GM12878 (cell line): ENCODE data around the gene NAT10. TPM values are rescaled to one million over a fixed set of nuclear protein-coding genes. Genes with fewer than 3 reads are reported as not detected.

Experiments
- ATAC-seq: fragments of 200-7000 bp; cut with Tn5 transposase; 3 replicates; pipeline ENCODE4 v1.9.1; 2020; ENCODE audit warnings: mild to moderate bottlenecking, moderate library complexity
- BruUV-seq: library from RNA; stranded (reverse); fragments of 400-500 nt; replicated peaks from 2 replicates; lab custom pipeline; 2021; lab: Mats Ljungman, UMichigan
- CTCF ChIA-PET: fragments of 300-600 bp; sonication (Branson Sonifier 250); formaldehyde crosslinking; extraction: SDS; loops from one replicate; lab custom pipeline; 2021; ENCODE audit warnings: inconsistent platforms; lab: Yijun Ruan, JAX
- POLR2A ChIA-PET: fragments of 350-600 bp; formaldehyde crosslinking; extraction: SDS; loops from one replicate; lab custom pipeline; 2021; ENCODE audit warnings: inconsistent platforms; lab: Charles Lee
- RAD21 ChIA-PET: fragments of 300-600 bp; sonication (Branson Sonifier 250); formaldehyde crosslinking; loops from one replicate; lab custom pipeline; 2023; ENCODE audit warnings: antibody characterized with exemption; ENCODE audit not compliant: unreplicated experiment; lab: Charles Lee
- SMC1A ChIA-PET: fragments of 300-600 bp; sonication (Branson Sonifier 250); formaldehyde crosslinking; loops from one replicate; lab custom pipeline; 2023; ENCODE audit not compliant: unreplicated experiment, uncharacterized antibody; lab: Charles Lee
- DNase-seq: peaks from one replicate; pipeline ENCODE4 v3.0.0-alpha.2; 2011; ENCODE audit warnings: low read depth, low spot score
- FAIRE-seq: peaks from 3 replicates; lab custom pipeline; 2011; peaks lifted over from hg19 to GRCh38; lab: Jason Lieb, UNC
- H2AFZ ChIP-seq: 2 replicates; pipeline ENCODE4 v1.6.0; 2011; ENCODE audit warnings: low read depth, low read length, control low read depth; ENCODE audit not compliant: control insufficient read depth
- H3K27ac ChIP-seq: 2 replicates; pipeline ENCODE4 v1.5.1; 2011; ENCODE audit warnings: control low read depth; ENCODE audit not compliant: control insufficient read depth, insufficient read depth
- H3K27me3 ChIP-seq, 2 experiments: replicated peaks in 1 of 2; 2 replicates each; pipeline versions ENCODE4 v1.6.0 to v1.6.1; 2011; ENCODE audit warnings: low read length in 1 of 2; ENCODE audit not compliant: control insufficient read depth in 2 of 2, insufficient read depth in 2 of 2
- H3K36me3 ChIP-seq, 2 experiments: 2 replicates each; pipeline ENCODE4 v1.5.1; 2011; ENCODE audit warnings: low read length in 1 of 2; ENCODE audit not compliant: control insufficient read depth in 2 of 2, insufficient read depth in 2 of 2
- H3K4me1 ChIP-seq: 2 replicates; pipeline ENCODE4 v1.6.1; 2011; ENCODE audit warnings: mild to moderate bottlenecking, low read length, moderate library complexity, mixed read lengths; ENCODE audit not compliant: control insufficient read depth, insufficient read depth
- H3K4me2 ChIP-seq: 2 replicates; pipeline ENCODE4 v1.6.0; 2011; ENCODE audit warnings: control low read depth; ENCODE audit not compliant: control insufficient read depth, insufficient read depth
- H3K4me3 ChIP-seq: fragments of 200-600 bp; sonication (generic); 2 replicates; pipeline ENCODE4 v1.5.1; 2016
- H3K79me2 ChIP-seq: 2 replicates; pipeline ENCODE4 v1.6.0; 2011; ENCODE audit warnings: low read length; ENCODE audit not compliant: control insufficient read depth, insufficient read depth
- H3K9ac ChIP-seq: 2 replicates; pipeline ENCODE4 v1.8.0; 2011; ENCODE audit warnings: low read length, control low read depth, mixed read lengths; ENCODE audit not compliant: control insufficient read depth, insufficient read depth
- H3K9me3 ChIP-seq: replicated peaks from 3 replicates; pipeline ENCODE4 v1.5.1; 2011; ENCODE audit warnings: mild to moderate bottlenecking, low read length; ENCODE audit not compliant: control insufficient read depth, insufficient read depth
- H4K20me1 ChIP-seq: 2 replicates; pipeline ENCODE4 v1.6.0; 2011; ENCODE audit not compliant: control insufficient read depth, insufficient read depth
- ATF7 ChIP-seq: fragments of 450-650 bp; IDR thresholded peaks from 2 replicates; pipeline ENCODE4 v1.6.1; 2016; ENCODE audit warnings: low read depth, mild to moderate bottlenecking
- CUX1 ChIP-seq: IDR thresholded peaks from 2 replicates; pipeline ENCODE4 v1.6.1; 2012; ENCODE audit warnings: improper control_type of control experiment, low read depth, low read length; ENCODE audit not compliant: insufficient replicate concordance
- EED ChIP-seq: sonication (generic); IDR thresholded peaks from 2 replicates; pipeline ENCODE4 v1.6.1; 2016; ENCODE audit warnings: antibody characterized with exemption, low read depth
- KDM1A ChIP-seq: fragments of 200-600 bp; sonication (generic); IDR thresholded peaks from 2 replicates; pipeline ENCODE4 v1.6.1; 2016; ENCODE audit warnings: borderline replicate concordance
- NRF1 ChIP-seq: conservative IDR thresholded peaks from 2 replicates; pipeline ENCODE4 v1.6.1; 2011; ENCODE audit warnings: mild to moderate bottlenecking, low read depth, low read length, improper control_type of control experiment
- PKNOX1 ChIP-seq: fragments of 450-650 bp; IDR thresholded peaks from 2 replicates; pipeline ENCODE4 v1.6.1; 2016; ENCODE audit warnings: mild to moderate bottlenecking
- PML ChIP-seq: IDR thresholded peaks from 2 replicates; pipeline ENCODE4 v1.6.1; 2012; ENCODE audit warnings: low read length, inconsistent platforms
- POLR2AphosphoS2 ChIP-seq: IDR thresholded peaks from 2 replicates; pipeline ENCODE4 v1.6.1; 2011; ENCODE audit warnings: low read depth, mild to moderate bottlenecking, low read length, improper control_type of control experiment, moderate library complexity
- POU2F2 ChIP-seq: IDR thresholded peaks from 3 replicates; pipeline ENCODE4 v1.6.1; 2011; ENCODE audit warnings: low read depth, mild to moderate bottlenecking, low read length, borderline replicate concordance
- RUNX3 ChIP-seq: IDR thresholded peaks from 2 replicates; pipeline ENCODE4 v1.6.1; 2012; ENCODE audit warnings: low read length, inconsistent platforms
- TAF1 ChIP-seq: IDR thresholded peaks from 2 replicates; pipeline ENCODE4 v1.6.1; 2011; ENCODE audit warnings: mild to moderate bottlenecking, low read depth, low read length, borderline replicate concordance
- ZBED1 ChIP-seq: IDR thresholded peaks from 2 replicates; pipeline ENCODE4 v1.6.1; 2016; ENCODE audit warnings: borderline replicate concordance
- WGBS: methylation state at CpG from one replicate; pipeline ENCODE4 v1.1.6; 2016; ENCODE audit warnings: low lambda C conversion rate; ENCODE audit not compliant: insufficient replicate concordance, insufficient coverage; ENCODE audit errors: missing lambda C conversion rate; 5-methylcytosine and 5-hydroxymethylcytosine counted together
- in situ Hi-C: fragments of 300-500 bp; cut with MboI; formaldehyde crosslinking; loops from 9 replicates; pipeline ENCODE4 v1.14.3; 2018; ENCODE audit warnings: mixed read lengths
- intact Hi-C: fragments of 100-400 bp; cut with micrococcal nuclease; formaldehyde crosslinking; loops from one replicate; pipeline ENCODE4 v1.14.2; 2022; ENCODE audit not compliant: unreplicated experiment
- polyA plus RNA-seq, 11 experiments: library from polyadenylated mRNA; depleted of rRNA in 4 of 11; unstranded in 6 of 11; stranded (reverse) in 5 of 11; fragments of >200 nt; fragmentation: Nextera tagmentation in 4 of 11; fragmentation: Illumina TruSeq in 1 of 11; extraction: Ambion mirVana in 4 of 11; extraction: Trizol in 1 of 11; gene quantifications; 1 replicate in 1 of 11; 2 replicates in 10 of 11; pipeline versions ENCODE4 v1.2.1 to v1.2.3, GENCODE V29; 2011 to 2016; ENCODE audit warnings: inconsistent platforms in 2 of 11, missing spikeins in 2 of 11, low read depth in 1 of 11
- total RNA-seq, 4 experiments: library from RNA; depleted of rRNA in 3 of 4; stranded (reverse); fragments of >200 nt in 3 of 4; fragmentation: Illumina TruSeq in 1 of 4; extraction: Trizol in 1 of 4; gene quantifications; 2 replicates each; pipeline versions ENCODE4 v1.2.1 to v1.2.3, GENCODE V29; 2013 to 2021
- TF ChIP-seq, protein P1 (sequence below): fragments of 450-650 bp; IDR thresholded peaks from 2 replicates; pipeline ENCODE4 v1.6.1; 2016; ENCODE audit warnings: mild to moderate bottlenecking

NAT10 gene
- total and polyA plus RNA-seq, 10 of the 15 experiments (the other 5 are each of a cell fraction or from before 2014, with no cell fraction given), result 45.1 to 95.5 (median 72.8) TPM

DNA sequence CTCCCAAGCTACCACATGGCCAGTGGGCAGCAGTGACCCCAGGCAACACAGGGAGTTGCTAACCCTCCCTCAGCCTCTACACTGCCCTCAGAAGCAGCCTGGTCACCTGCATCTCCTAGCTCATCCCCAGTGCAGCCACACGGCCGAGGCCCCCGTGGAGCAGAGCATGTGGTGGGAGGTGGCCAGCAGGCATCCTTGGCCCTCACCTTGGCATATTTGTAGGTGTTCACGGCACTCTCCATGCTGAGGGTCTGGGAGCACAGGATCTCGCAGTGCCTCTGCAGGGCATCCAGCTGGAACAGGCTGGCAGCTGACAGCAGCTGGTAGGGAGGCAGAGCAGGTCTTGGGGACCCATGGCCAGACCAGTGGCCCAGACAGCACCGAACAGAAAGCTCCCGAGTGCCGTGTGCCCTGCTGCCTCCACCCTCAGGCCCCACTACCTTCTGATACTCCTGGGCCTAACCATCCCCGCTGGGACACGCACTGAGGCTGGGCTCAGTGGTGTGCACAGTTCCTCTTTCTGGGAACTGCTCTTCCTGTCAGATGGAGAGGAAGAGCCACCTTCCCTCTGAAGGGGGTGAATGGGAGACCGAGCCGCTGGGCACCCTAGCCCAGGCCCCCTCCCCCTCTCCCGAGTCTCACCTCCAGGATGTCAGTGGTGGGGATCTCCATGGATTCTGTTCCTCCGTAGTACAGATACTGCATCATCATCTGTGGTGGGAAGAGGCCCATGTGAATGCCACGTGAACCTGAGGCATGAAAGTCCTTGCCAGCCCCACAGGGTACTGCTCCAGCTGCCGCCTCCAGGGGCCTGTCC lies 48.8 kb downstream of the NAT10 start:
- no peak overlapping the region; the same call in 1 of the 2 replicates for H3K4me3 ChIP-seq
- peak overlapping the region; percentile 45 for H3K27ac ChIP-seq
- ChIA-PET SMC1A (interaction anchor here (1.1 to 3.3 kb wide), 5 partner anchors 9 to 343 kb away, joined by 3 to 14 read pairs (median 3); no protein-coding TSS in a partner anchor), POLR2A (interaction anchor here (0.6 to 1.7 kb wide), 2 partner anchors 9 to 20 kb away, joined by 3 to 8 read pairs; no protein-coding TSS in a partner anchor), CTCF (interaction anchor here (0.7 to 3.6 kb wide), 9 partner anchors 9 to 346 kb away, joined by 3 to 14 read pairs (median 3); partner anchors contain the start of gene ABTB2), RAD21 (interaction anchor here (0.9 to 2.1 kb wide), 4 partner anchors 9 to 201 kb away, joined by 3 to 15 read pairs (median 4); no protein-coding TSS in a partner anchor)
- H3K9me3 ChIP-seq, result no peaks in the 10 kb centered on the region
- peak overlapping the region; percentile 67 for H3K4me2 ChIP-seq
- intact Hi-C loops (no loop called here), in situ Hi-C loops (loop anchor here (25.0 kb wide), 1 partner anchor 333 kb away; no protein-coding TSS in a partner anchor)
- no TSS peak for BruUV-seq
- peaks cover 6 to 9% of the 10 kb centered on the region in 2 experiments; a peak in 3 of 4 replicates for H3K36me3 ChIP-seq
- peak overlapping the region; percentile 25; the same call in 1 of the 2 replicates for H3K9ac ChIP-seq
- H3K4me1 ChIP-seq, result peaks cover 21% of the 10 kb centered on the region
- no peaks in the 10 kb centered on the region for H3K79me2 ChIP-seq
- no peaks in the 10 kb centered on the region for H4K20me1 ChIP-seq
- DNase-seq (peak; percentile 42), ATAC-seq (peak; percentile 87), FAIRE-seq (peak; percentile 73)
- no peaks in the 10 kb centered on the region for H3K27me3 ChIP-seq
- WGBS, result 13% methylated on average over 16 of the region's 16 CpGs
- no peak overlapping the region for H2AFZ ChIP-seq
- TF ChIP-seq, protein P1, sequence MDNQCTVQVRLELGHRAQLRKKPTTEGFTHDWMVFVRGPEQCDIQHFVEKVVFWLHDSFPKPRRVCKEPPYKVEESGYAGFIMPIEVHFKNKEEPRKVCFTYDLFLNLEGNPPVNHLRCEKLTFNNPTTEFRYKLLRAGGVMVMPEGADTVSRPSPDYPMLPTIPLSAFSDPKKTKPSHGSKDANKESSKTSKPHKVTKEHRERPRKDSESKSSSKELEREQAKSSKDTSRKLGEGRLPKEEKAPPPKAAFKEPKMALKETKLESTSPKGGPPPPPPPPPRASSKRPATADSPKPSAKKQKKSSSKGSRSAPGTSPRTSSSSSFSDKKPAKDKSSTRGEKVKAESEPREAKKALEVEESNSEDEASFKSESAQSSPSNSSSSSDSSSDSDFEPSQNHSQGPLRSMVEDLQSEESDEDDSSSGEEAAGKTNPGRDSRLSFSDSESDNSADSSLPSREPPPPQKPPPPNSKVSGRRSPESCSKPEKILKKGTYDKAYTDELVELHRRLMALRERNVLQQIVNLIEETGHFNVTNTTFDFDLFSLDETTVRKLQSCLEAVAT, result no peak
- TF ChIP-seq POU2F2 (no peak), ATF7 (peak; percentile 38; the same call in 1 of the 2 replicates), POLR2AphosphoS2 (no peak), PKNOX1 (no peak), PML (no peak), CUX1 (no peak), EED (peak; percentile 86), KDM1A (no peak), ZBED1 (no peak), RUNX3 (peak; percentile 41; the same call in 1 of the 2 replicates), TAF1 (0 out of 2 replicates have a peak, but pooled peaks have one; percentile 15), NRF1 (no peak)
